IMR-90 (cell line): ENCODE results near the gene POLR1G.
"Not testable (repeated sequence)": the region's sequence is repeated elsewhere in the genome, so short reads cannot be mapped to it uniquely, and the experiment has no call there.

Experiments
- BHLHE40 ChIP-seq: fragments of 150-350 bp; IDR thresholded peaks from 2 replicates; pipeline ENCODE4 v1.6.1; 2016; ENCODE audit warnings: mild to moderate bottlenecking, low read depth, low read length
- CEBPB ChIP-seq: IDR thresholded peaks from 2 replicates; pipeline ENCODE4 v1.6.1; 2012; ENCODE audit warnings: low read depth, low read length, improper control_type of control experiment
- CTCF ChIP-seq: conservative IDR thresholded peaks from 2 replicates; pipeline ENCODE4 v1.5.1; 2012; ENCODE audit warnings: mild to moderate bottlenecking, low read depth, low read length, improper control_type of control experiment
- MAFK ChIP-seq: IDR thresholded peaks from 2 replicates; pipeline ENCODE4 v1.6.1; 2012; ENCODE audit warnings: low read depth, low read length, improper control_type of control experiment
- MXI1 ChIP-seq: IDR thresholded peaks from 2 replicates; pipeline ENCODE4 v1.6.1; 2012; ENCODE audit warnings: low read depth, mild to moderate bottlenecking, low read length, moderate library complexity, borderline replicate concordance
- NFE2L2 ChIP-seq: fragments of 150-350 bp; IDR thresholded peaks from 2 replicates; pipeline ENCODE4 v1.6.1; 2016; ENCODE audit warnings: low read depth, mild to moderate bottlenecking, low read length
- POLR2A ChIP-seq: IDR thresholded peaks from 2 replicates; pipeline ENCODE4 v1.6.1; 2012; ENCODE audit warnings: mild to moderate bottlenecking, low read depth, low read length
- RAD21 ChIP-seq: IDR thresholded peaks from 2 replicates; pipeline ENCODE4 v1.6.1; 2012; ENCODE audit warnings: low read length, improper control_type of control experiment
- RFX5 ChIP-seq: IDR thresholded peaks from 2 replicates; pipeline ENCODE4 v1.8.0; 2012; ENCODE audit warnings: low read depth, mild to moderate bottlenecking, low read length, moderate library complexity

GRCh38 chr19:45429896-45430295 lies 23.5 kb downstream of the POLR1G start:
- not testable (repeated sequence) for TF ChIP-seq POLR2A, CTCF, CEBPB, MAFK, NFE2L2, BHLHE40, RAD21, RFX5, MXI1
